ENCODE measurements around the gene GRAP2. TPM values are rescaled to one million over a fixed set of nuclear protein-coding genes. Genes with fewer than 3 reads are reported as not detected.

GRAP2 gene
- total and polyA plus RNA-seq, 5 donors: 1.6 to 5.5 (median 3.2) TPM

GRCh38 chr22:39997939-39998726 lies 97.2 kb downstream of the GRAP2 start:
- intact Hi-C loops (cut with DNase I): no loop called here
- Histone ChIP-seq H3K27ac (ENCODE audit: low read length) (no peak overlapping the region), H3K4me1 (ENCODE audit: control insufficient read depth, insufficient read depth, low read length) (peaks cover 5% of the 10 kb centered on the region), H3K27me3 (ENCODE audit: control insufficient read depth, insufficient read depth) (no peaks in the 10 kb centered on the region), H3K9me3 (ENCODE audit: control insufficient read depth, low read length) (no peaks in the 10 kb centered on the region), H3K4me3 (ENCODE audit: low read length) (no peak overlapping the region)
- 57% methylated on average over 11 of the region's 11 CpGs for WGBS
- peak in 2 of 3 donors; percentile 72 to 75 for DNase-seq
- ATAC-seq: peak; percentile 36 to 37

- peaks cover 6% of the 10 kb centered on the region for H3K4me1 ChIP-seq (ENCODE audit: control insufficient read depth, insufficient read depth, low read length)
- H3K27me3 ChIP-seq (ENCODE audit: control insufficient read depth, insufficient read depth): no peaks in the 10 kb centered on the region
- no peak for ATAC-seq
- DNase-seq: no peak
- H3K9me3 ChIP-seq (ENCODE audit: control insufficient read depth, low read length): no peaks in the 10 kb centered on the region
- no peak overlapping the region for H3K4me3 ChIP-seq (ENCODE audit: low read length)
- H3K27ac ChIP-seq (ENCODE audit: low read length): no peak overlapping the region
- intact Hi-C loops (cut with DNase I): no loop called here
- 81% methylated on average over 16 of the region's 16 CpGs for WGBS
These were observed 98.4 kb downstream of the GRAP2 start for GRCh38 chr22:39999144-39999757.

- no peaks in the 10 kb centered on the region for H3K27me3 ChIP-seq (ENCODE audit: control insufficient read depth, insufficient read depth)
- no peak overlapping the region for H3K4me3 ChIP-seq (ENCODE audit: low read length)
- peaks cover 6% of the 10 kb centered on the region for H3K4me1 ChIP-seq (ENCODE audit: control insufficient read depth, insufficient read depth, low read length)
- H3K9me3 ChIP-seq (ENCODE audit: control insufficient read depth, low read length): no peaks in the 10 kb centered on the region
- ATAC-seq: no peak
- WGBS: 89% methylated on average over 5 of the region's 5 CpGs
- intact Hi-C loops (cut with DNase I): no loop called here
- DNase-seq: no peak
- no peak overlapping the region for H3K27ac ChIP-seq (ENCODE audit: low read length)
These were observed 99.3 kb downstream of the GRAP2 start for GRCh38 chr22:40000171-40000570.

- WGBS: 81% methylated on average over 4 of the region's 4 CpGs
- no peak overlapping the region for H3K27ac ChIP-seq (ENCODE audit: low read length)
- intact Hi-C loops (cut with DNase I): no loop called here
- ATAC-seq (no peak), DNase-seq (no peak)
- H3K4me3 ChIP-seq (ENCODE audit: low read length): no peak overlapping the region
- peaks cover 6% of the 10 kb centered on the region for H3K4me1 ChIP-seq (ENCODE audit: control insufficient read depth, insufficient read depth, low read length)
- H3K9me3 ChIP-seq (ENCODE audit: control insufficient read depth, low read length): no peaks in the 10 kb centered on the region
- no peaks in the 10 kb centered on the region for H3K27me3 ChIP-seq (ENCODE audit: control insufficient read depth, insufficient read depth)
These were observed 100.2 kb downstream of the GRAP2 start for GRCh38 chr22:40001106-40001505.

GRCh38 chr22:40001800-40002577 lies 101.1 kb downstream of the GRAP2 start:
- no peaks in the 10 kb centered on the region for H3K27me3 ChIP-seq (ENCODE audit: control insufficient read depth, insufficient read depth)
- no peak for DNase-seq
- WGBS: 69% methylated on average over 14 of the region's 14 CpGs

GRCh38 chr22:40002935-40003715 lies 102.2 kb downstream of the GRAP2 start:
- DNase-seq (no peak), ATAC-seq (no peak)
- Histone ChIP-seq H3K4me1 (ENCODE audit: control insufficient read depth, insufficient read depth, low read length) (peaks cover 6% of the 10 kb centered on the region), H3K27ac (ENCODE audit: low read length) (no peak overlapping the region), H3K4me3 (ENCODE audit: low read length) (no peak overlapping the region), H3K27me3 (ENCODE audit: control insufficient read depth, insufficient read depth) (no peaks in the 10 kb centered on the region), H3K9me3 (ENCODE audit: control insufficient read depth, low read length) (no peaks in the 10 kb centered on the region)
- intact Hi-C loops (cut with DNase I): no loop called here
- 62% methylated on average over 6 of the region's 6 CpGs for WGBS

More at GRCh38 chr22:40001800-40002577, 101.1 kb downstream of the GRAP2 start:
- no peak for ATAC-seq
- H3K4me1 ChIP-seq (ENCODE audit: control insufficient read depth, insufficient read depth, low read length): peaks cover 6% of the 10 kb centered on the region
- intact Hi-C loops (cut with DNase I): no loop called here
- H3K9me3 ChIP-seq (ENCODE audit: control insufficient read depth, low read length): no peaks in the 10 kb centered on the region
- no peak overlapping the region for H3K4me3 ChIP-seq (ENCODE audit: low read length)
- no peak overlapping the region for H3K27ac ChIP-seq (ENCODE audit: low read length)

GRCh38 chr22:40004836-40005235 lies 104.0 kb downstream of the GRAP2 start:
- intact Hi-C loops (cut with DNase I): no loop called here
- Histone ChIP-seq H3K4me1 (ENCODE audit: control insufficient read depth, insufficient read depth, low read length) (peaks cover 1% of the 10 kb centered on the region), H3K4me3 (ENCODE audit: low read length) (no peak overlapping the region), H3K27me3 (ENCODE audit: control insufficient read depth, insufficient read depth) (no peaks in the 10 kb centered on the region), H3K27ac (ENCODE audit: low read length) (no peak overlapping the region), H3K9me3 (ENCODE audit: control insufficient read depth, low read length) (no peaks in the 10 kb centered on the region)
- WGBS: 74% methylated on average over 6 of the region's 6 CpGs
- DNase-seq: no peak
- no peak for ATAC-seq

- H3K4me1 ChIP-seq (ENCODE audit: control insufficient read depth, insufficient read depth, low read length): peaks cover 1% of the 10 kb centered on the region
- no peak overlapping the region for H3K27ac ChIP-seq (ENCODE audit: low read length)
- DNase-seq (no peak), ATAC-seq (no peak)
- no peaks in the 10 kb centered on the region for H3K27me3 ChIP-seq (ENCODE audit: control insufficient read depth, insufficient read depth)
- no peak overlapping the region for H3K4me3 ChIP-seq (ENCODE audit: low read length)
- 73% methylated on average over 8 of the region's 8 CpGs for WGBS
- intact Hi-C loops (cut with DNase I): no loop called here
- H3K9me3 ChIP-seq (ENCODE audit: control insufficient read depth, low read length): no peaks in the 10 kb centered on the region
These were observed 105.8 kb downstream of the GRAP2 start for GRCh38 chr22:40006641-40007040.

- ATAC-seq: no peak
- WGBS: 73% methylated on average over 27 of the region's 27 CpGs
- Histone ChIP-seq H3K4me1 (ENCODE audit: control insufficient read depth, insufficient read depth, low read length) (peaks cover 1% of the 10 kb centered on the region), H3K9me3 (ENCODE audit: control insufficient read depth, low read length) (no peaks in the 10 kb centered on the region), H3K4me3 (ENCODE audit: low read length) (no peak overlapping the region), H3K27ac (ENCODE audit: low read length) (no peak overlapping the region), H3K27me3 (ENCODE audit: control insufficient read depth, insufficient read depth) (no peaks in the 10 kb centered on the region)
- DNase-seq: no peak
- intact Hi-C loops (cut with DNase I): no loop called here
These were observed 107.2 kb downstream of the GRAP2 start for GRCh38 chr22:40007853-40008710.

- no peaks in the 10 kb centered on the region for H3K4me1 ChIP-seq (ENCODE audit: control insufficient read depth, insufficient read depth, low read length)
- H3K27ac ChIP-seq (ENCODE audit: low read length): no peak overlapping the region
- DNase-seq: no peak
- no peaks in the 10 kb centered on the region for H3K27me3 ChIP-seq (ENCODE audit: control insufficient read depth, insufficient read depth)
- H3K4me3 ChIP-seq (ENCODE audit: low read length): no peak overlapping the region
- WGBS: 57% methylated on average over 10 of the region's 10 CpGs
- no peaks in the 10 kb centered on the region for H3K9me3 ChIP-seq (ENCODE audit: control insufficient read depth, low read length)
- intact Hi-C loops (cut with DNase I): no loop called here
- ATAC-seq: no peak
These were observed 107.9 kb downstream of the GRAP2 start for GRCh38 chr22:40008726-40009291.

Data from right cardiac atrium (tissue), 5 donors.